ENCODE results near the gene SPACDR. TPM values are rescaled to one million over a fixed set of nuclear protein-coding genes. Genes with fewer than 3 reads are reported as not detected.

The SPACDR gene
- total and polyA plus RNA-seq, 9 of the 15 experiments (the other 6 are each of a cell fraction or from before 2014, with no cell fraction given) = 0.07 to 0.55 (median 0.14) TPM; not detected in 1

GRCh38 chr7:100506356-100506923 lies 42.4 kb upstream of the SPACDR start (continued):
- TF ChIP-seq VEZF1 (CRISPR knock-in tag; IDR thresholded peaks at IDR 0.05) (no peak), ZSCAN29 (IDR thresholded peaks at IDR 0.05) (no peak), MIER1 (IDR thresholded peaks at IDR 0.05; ENCODE audit: low read depth) (0 out of 2 replicates have a peak, but pooled peaks have one; percentile 44), ZNF766 (CRISPR knock-in tag; conservative IDR thresholded peaks at IDR 0.05) (no peak), ZNF407 (IDR thresholded peaks at IDR 0.05; ENCODE audit: low read depth) (no peak), TAF7 (tag; IDR thresholded peaks at IDR 0.05) (no peak), HMGXB4 (CRISPR knock-in tag; IDR thresholded peaks at IDR 0.05) (no peak), SMARCE1 (IDR thresholded peaks at IDR 0.05) (0 out of 2 replicates have a peak, but pooled peaks have one; percentile 22), THAP7 (CRISPR knock-in tag; IDR thresholded peaks at IDR 0.05) (no peak), KLF13 (tag; IDR thresholded peaks at IDR 0.05; ENCODE audit: borderline replicate concordance, low read depth) (peak; percentile 36; the same call in 1 of the 2 replicates), ATF4 (CRISPR knock-in tag; IDR thresholded peaks at IDR 0.05) (no peak), RCOR1 (IDR thresholded peaks at IDR 0.05; ENCODE audit: borderline replicate concordance in 1 of 2, low read depth in 2 of 2, low read length in 2 of 2) (peak in 1 of 2 experiments; percentile 95; a peak in 2 of 4 replicates), LARP7 (IDR thresholded peaks at IDR 0.05) (0 out of 2 replicates have a peak, but pooled peaks have one; percentile 30), HNRNPH1 (optimal IDR thresholded peaks at IDR 0.05; ENCODE audit: low read depth, low read length) (no peak)

Data from K562 (cell line).